Body of pancreas (tissue), 4 donors: ENCODE measurements around the gene SHANK3. TPM values are rescaled to one million over a fixed set of nuclear protein-coding genes. Genes with fewer than 3 reads are reported as not detected.

Source experiments
- ATAC-seq: fragments of 150-250 bp; one replicate; pipeline ENCODE4 v1.9.1; 2016
- DNase-seq, 4 donors: peaks; one replicate each; pipeline ENCODE4 v3.0.0-alpha.2; 2019
- H3K27ac ChIP-seq, 4 donors: fragments of 200-600 bp; sonication (generic); 1 replicate in 3 of 4; 2 replicates in 1 of 4; pipeline versions ENCODE4 v1.5.1 to v1.6.1; 2016 to 2019; ENCODE audit warnings: mild to moderate bottlenecking in 1 of 4, mixed read lengths in 1 of 4, moderate library complexity in 1 of 4
- H3K27me3 ChIP-seq, 2 donors: fragments of 200-600 bp; sonication (generic); one replicate each; pipeline ENCODE4 v1.6.0; 2016; ENCODE audit warnings: mild to moderate bottlenecking in 1 of 2
- H3K36me3 ChIP-seq, 2 donors: fragments of 200-600 bp; sonication (generic); replicated peaks in 1 of 2; 2 replicates each; pipeline ENCODE4 v1.5.1; 2016; ENCODE audit warnings: low read depth in 2 of 2; ENCODE audit not compliant: insufficient read depth in 1 of 2
- H3K4me1 ChIP-seq: fragments of 200-600 bp; sonication (generic); one replicate; pipeline ENCODE4 v1.6.0; 2016
- H3K4me3 ChIP-seq, 2 donors: fragments of 200-600 bp; sonication (generic); 1 replicate in 1 of 2; 2 replicates in 1 of 2; pipeline ENCODE4 v1.5.1; 2016 to 2019
- H3K9me3 ChIP-seq, 3 donors: fragments of 200-600 bp; sonication (generic); 1 replicate in 2 of 3; 2 replicates in 1 of 3; pipeline ENCODE4 v1.5.1; 2016
- CTCF ChIP-seq, 7 experiments: fragments of 450-650 bp in 4 of 7; fragments of 200-600 bp in 3 of 7; sonication (generic) in 3 of 7; IDR thresholded peaks; one replicate each; pipeline ENCODE4 v1.5.1; 2016 to 2019; ENCODE audit warnings: antibody characterized with exemption in 7 of 7
- POLR2A ChIP-seq, 3 donors: fragments of 450-650 bp; IDR thresholded peaks; one replicate each; pipeline ENCODE4 v1.6.1; 2016; ENCODE audit warnings: antibody characterized with exemption in 3 of 3, mild to moderate bottlenecking in 2 of 3
- WGBS, 2 donors: methylation state at CpG; one replicate each; pipeline ENCODE4 v1.1.5; 2017; 5-methylcytosine and 5-hydroxymethylcytosine counted together
- intact Hi-C: fragments of 100-400 bp; cut with DNase I; formaldehyde crosslinking; loops from one replicate; pipeline ENCODE4 v1.15.1; 2023
- total RNA-seq, 2 donors: library from RNA; depleted of rRNA; stranded (reverse); fragments of >200 nt; gene quantifications; one replicate each; pipeline ENCODE4 v1.1.0, GENCODE V29; 2016

The SHANK3 gene
- 10 to 100 TPM in 1 of 2 donors, 1 to 10 TPM in 1; 6.0 to 15.5 TPM for total RNA-seq

- peaks cover 0 to 9% of the 10 kb centered on the region in 2 donors for H3K27me3 ChIP-seq
- intact Hi-C loops, result no loop called here
- no peaks in the 10 kb centered on the region for H3K9me3 ChIP-seq
- WGBS, 2 donors, result 39 to 71% methylated on average over 8 to 22 of the region's 23 CpGs
- H3K36me3 ChIP-seq, result no peaks in the 10 kb centered on the region
- H3K4me1 ChIP-seq, result peaks cover 11% of the 10 kb centered on the region
- TF ChIP-seq CTCF (IDR thresholded peaks at IDR 0.05), result no peak
- TF ChIP-seq POLR2A (IDR thresholded peaks at IDR 0.05), result peak in 2 of 3 donors; percentile 60 to 62
- ATAC-seq (peak; percentile 47), DNase-seq (peak in 2 of 4 donors; percentile 26 to 33)
- H3K4me3 ChIP-seq, result no peak within 1 kb of the TSS
- H3K27ac ChIP-seq, result peak within 1 kb of the TSS in 2 of 4 donors; percentile 50 to 52
These were observed at the start of gene SHANK3 for GRCh38 chr22:50672471-50673230. TSS of gene SHANK3 (plus strand) at chr22:50672823.

- Histone ChIP-seq H3K27me3 (no peaks in the 10 kb centered on the region), H3K36me3 (no peaks in the 10 kb centered on the region), H3K4me3 (no peak overlapping the region), H3K9me3 (no peaks in the 10 kb centered on the region), H3K4me1 (peaks cover 57% of the 10 kb centered on the region), H3K27ac (peak overlapping the region in 1 of 4 donors; percentile 5)
- intact Hi-C loops, result no loop called here
- WGBS, 2 donors, result 74 to 75% methylated on average over 15 to 16 of the region's 16 CpGs
- TF ChIP-seq CTCF (IDR thresholded peaks at IDR 0.05), result no peak
- TF ChIP-seq POLR2A (IDR thresholded peaks at IDR 0.05), result no peak
- no peak for ATAC-seq
- DNase-seq, result no peak
These were observed 48.1 kb upstream of the SHANK3 start for GRCh38 chr22:50624347-50625130.

GRCh38 chr22:50625131-50625567 lies 47.5 kb upstream of the SHANK3 start:
- H3K9me3 ChIP-seq, result no peaks in the 10 kb centered on the region
- no peak overlapping the region for H3K27ac ChIP-seq
- intact Hi-C loops, result no loop called here
- TF ChIP-seq POLR2A (IDR thresholded peaks at IDR 0.05), result no peak
- TF ChIP-seq CTCF (IDR thresholded peaks at IDR 0.05), result no peak
- no peaks in the 10 kb centered on the region for H3K36me3 ChIP-seq
- DNase-seq, result no peak
- peaks cover 53% of the 10 kb centered on the region for H3K4me1 ChIP-seq
- 85 to 100% methylated on average over 2 to 13 of the region's 14 CpGs for WGBS, 2 donors
- H3K4me3 ChIP-seq, result no peak overlapping the region
- ATAC-seq, result no peak
- H3K27me3 ChIP-seq, result no peaks in the 10 kb centered on the region

GRCh38 chr22:50625568-50626313 lies 46.9 kb upstream of the SHANK3 start:
- no peaks in the 10 kb centered on the region for H3K36me3 ChIP-seq
- no peak overlapping the region for H3K27ac ChIP-seq
- WGBS, 2 donors, result 89 to 93% methylated on average over 10 to 24 of the region's 27 CpGs
- peaks cover 47% of the 10 kb centered on the region for H3K4me1 ChIP-seq
- TF ChIP-seq CTCF (IDR thresholded peaks at IDR 0.05) (no peak), POLR2A (IDR thresholded peaks at IDR 0.05) (no peak)
- no peak for DNase-seq
- H3K27me3 ChIP-seq, result no peaks in the 10 kb centered on the region
- intact Hi-C loops, result no loop called here
- H3K9me3 ChIP-seq, result no peaks in the 10 kb centered on the region
- H3K4me3 ChIP-seq, result no peak overlapping the region
- no peak for ATAC-seq
